ENCODE data around the gene SYT2.
"Not testable (repeated sequence)": the region's sequence is repeated elsewhere in the genome, so short reads cannot be mapped to it uniquely, and the experiment has no call there.

DNA sequence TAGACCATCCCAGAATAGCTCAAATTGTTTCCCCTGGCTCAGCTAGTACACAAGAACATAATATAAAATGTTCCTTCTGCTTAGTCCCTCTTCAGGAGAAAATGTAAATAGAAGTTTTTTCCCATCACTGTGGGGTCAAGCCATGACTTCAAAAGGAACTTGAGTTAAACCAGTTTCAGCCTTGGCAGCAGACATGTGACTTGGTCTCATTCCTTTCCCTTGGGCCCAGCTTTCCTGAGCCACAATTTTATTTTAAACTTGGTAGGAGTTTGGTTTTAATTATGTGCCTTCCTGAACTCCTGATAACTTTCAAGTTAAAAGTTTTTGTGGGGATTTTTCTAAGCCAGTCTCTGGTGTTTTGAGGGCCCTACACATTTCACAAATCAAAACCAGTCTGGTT is 157.6 kb downstream of the SYT2 start:
- TF ChIP-seq, protein P1, sequence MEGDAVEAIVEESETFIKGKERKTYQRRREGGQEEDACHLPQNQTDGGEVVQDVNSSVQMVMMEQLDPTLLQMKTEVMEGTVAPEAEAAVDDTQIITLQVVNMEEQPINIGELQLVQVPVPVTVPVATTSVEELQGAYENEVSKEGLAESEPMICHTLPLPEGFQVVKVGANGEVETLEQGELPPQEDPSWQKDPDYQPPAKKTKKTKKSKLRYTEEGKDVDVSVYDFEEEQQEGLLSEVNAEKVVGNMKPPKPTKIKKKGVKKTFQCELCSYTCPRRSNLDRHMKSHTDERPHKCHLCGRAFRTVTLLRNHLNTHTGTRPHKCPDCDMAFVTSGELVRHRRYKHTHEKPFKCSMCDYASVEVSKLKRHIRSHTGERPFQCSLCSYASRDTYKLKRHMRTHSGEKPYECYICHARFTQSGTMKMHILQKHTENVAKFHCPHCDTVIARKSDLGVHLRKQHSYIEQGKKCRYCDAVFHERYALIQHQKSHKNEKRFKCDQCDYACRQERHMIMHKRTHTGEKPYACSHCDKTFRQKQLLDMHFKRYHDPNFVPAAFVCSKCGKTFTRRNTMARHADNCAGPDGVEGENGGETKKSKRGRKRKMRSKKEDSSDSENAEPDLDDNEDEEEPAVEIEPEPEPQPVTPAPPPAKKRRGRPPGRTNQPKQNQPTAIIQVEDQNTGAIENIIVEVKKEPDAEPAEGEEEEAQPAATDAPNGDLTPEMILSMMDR (IDR thresholded peaks at IDR 0.05): not testable (repeated sequence)
- not testable (repeated sequence) for TF ChIP-seq POLR2A (IDR thresholded peaks at IDR 0.05)
